GM19467 (cell line): Measurements from ENCODE around the gene FAM83G.
A peak's percentile ranks its signal among the peaks of the same experiment; 100 is the strongest.
"Not testable (repeated sequence)": the region's sequence is repeated elsewhere in the genome, so short reads cannot be mapped to it uniquely, and the experiment has no call there.

Source experiments
- ATAC-seq: cut with Tn5 transposase; IDR thresholded peaks from one replicate; pipeline ENCODE4 v1.9.1; 2021; ENCODE audit warnings: mild to moderate bottlenecking, moderate library complexity; ENCODE audit not compliant: unreplicated experiment

Gene FAM83G

GRCh38 chr17:18922596-18922995, 82.0 kb downstream of the FAM83G start:
- ATAC-seq, result not testable (repeated sequence)

GRCh38 chr17:18921912-18922451, 82.6 kb downstream of the FAM83G start:
- ATAC-seq, result peak; percentile 57

GRCh38 chr17:18921485-18921884, 83.1 kb downstream of the FAM83G start:
- no peak for ATAC-seq

- ATAC-seq, result no peak
Observed at GRCh38 chr17:18920911-18921441, 83.6 kb downstream of the FAM83G start.

- no peak for ATAC-seq
Observed at GRCh38 chr17:18919963-18920362, 84.6 kb downstream of the FAM83G start.
